RWPE1 (cell line): ENCODE data around the gene SNRPA.

Source experiments
- CTCF ChIA-PET: fragments of 350-600 bp; sonication (Branson Sonifier 250); formaldehyde crosslinking; extraction: SDS; loops from one replicate; lab custom pipeline; 2021; lab: Yijun Ruan, JAX
- POLR2A ChIA-PET: fragments of 400-600 bp; formaldehyde crosslinking; extraction: SDS; loops from one replicate; lab custom pipeline; 2020; ENCODE audit warnings: antibody characterized with exemption; ENCODE audit not compliant: low non-redundant PET; lab: Yijun Ruan, JAX
- DNase-seq: peaks from one replicate; pipeline ENCODE4 v3.0.0; 2012; ENCODE audit warnings: low spot score
- H3K27ac ChIP-seq: fragments of 450-650 bp; 2 replicates; pipeline ENCODE4 v1.5.1; 2017
- TF ChIP-seq, protein P1 (sequence below): fragments of 450-650 bp; conservative IDR thresholded peaks from 2 replicates; pipeline ENCODE4 v1.5.1; 2017; ENCODE audit warnings: low read depth, mild to moderate bottlenecking

SNRPA gene

DNA sequence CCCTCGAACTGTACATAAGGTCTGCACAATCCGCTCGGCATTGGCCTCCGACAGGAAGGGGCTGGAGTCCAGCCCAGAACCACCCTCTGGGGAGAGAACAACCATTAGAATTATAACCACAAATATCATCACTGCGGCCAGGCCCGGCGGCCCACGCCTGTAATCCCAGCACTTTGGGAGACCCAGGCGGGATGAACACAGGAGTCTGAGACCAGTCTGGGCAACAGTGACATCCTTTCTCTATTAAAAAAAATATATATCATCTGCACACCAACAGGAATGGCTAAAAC lies 45.7 kb upstream of the SNRPA start:
- TF ChIP-seq, protein P1, sequence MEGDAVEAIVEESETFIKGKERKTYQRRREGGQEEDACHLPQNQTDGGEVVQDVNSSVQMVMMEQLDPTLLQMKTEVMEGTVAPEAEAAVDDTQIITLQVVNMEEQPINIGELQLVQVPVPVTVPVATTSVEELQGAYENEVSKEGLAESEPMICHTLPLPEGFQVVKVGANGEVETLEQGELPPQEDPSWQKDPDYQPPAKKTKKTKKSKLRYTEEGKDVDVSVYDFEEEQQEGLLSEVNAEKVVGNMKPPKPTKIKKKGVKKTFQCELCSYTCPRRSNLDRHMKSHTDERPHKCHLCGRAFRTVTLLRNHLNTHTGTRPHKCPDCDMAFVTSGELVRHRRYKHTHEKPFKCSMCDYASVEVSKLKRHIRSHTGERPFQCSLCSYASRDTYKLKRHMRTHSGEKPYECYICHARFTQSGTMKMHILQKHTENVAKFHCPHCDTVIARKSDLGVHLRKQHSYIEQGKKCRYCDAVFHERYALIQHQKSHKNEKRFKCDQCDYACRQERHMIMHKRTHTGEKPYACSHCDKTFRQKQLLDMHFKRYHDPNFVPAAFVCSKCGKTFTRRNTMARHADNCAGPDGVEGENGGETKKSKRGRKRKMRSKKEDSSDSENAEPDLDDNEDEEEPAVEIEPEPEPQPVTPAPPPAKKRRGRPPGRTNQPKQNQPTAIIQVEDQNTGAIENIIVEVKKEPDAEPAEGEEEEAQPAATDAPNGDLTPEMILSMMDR: no peak
- H3K27ac ChIP-seq: no peak overlapping the region
- ChIA-PET CTCF (no interaction called here), POLR2A (no interaction called here)
- DNase-seq: no peak

DNA sequence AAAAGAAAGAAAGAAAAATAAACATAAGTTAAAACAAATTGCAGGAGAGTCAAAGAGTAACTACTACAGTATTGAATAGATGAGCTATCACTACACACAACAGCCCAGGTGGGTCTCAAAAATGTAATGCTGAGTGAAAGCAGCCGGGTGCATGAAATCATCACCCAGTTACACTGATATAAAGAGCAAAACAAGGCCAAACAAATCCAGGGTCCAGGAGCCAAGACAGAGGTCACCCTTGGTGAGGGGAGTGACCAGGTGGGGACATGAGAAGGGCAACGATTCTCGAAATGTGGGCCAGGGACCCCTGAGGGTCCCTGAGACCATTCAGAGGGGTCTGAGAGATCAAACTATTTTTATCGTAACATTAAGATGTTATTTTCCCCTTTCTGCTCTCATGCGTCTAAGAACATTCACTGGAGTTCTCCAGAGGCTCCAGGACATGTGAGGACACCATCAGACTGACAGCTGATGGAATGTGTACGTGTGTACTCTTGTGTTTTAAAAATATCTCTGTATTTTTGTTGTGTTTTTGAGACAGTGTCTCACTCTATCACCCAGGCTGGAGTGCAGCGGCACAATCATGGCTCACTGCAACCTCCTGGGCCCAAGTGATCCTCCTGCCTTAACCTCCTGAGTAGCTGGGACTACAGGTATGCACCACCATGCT lies 44.9 kb upstream of the SNRPA start:
- TF ChIP-seq, protein P1: no peak
- ChIA-PET CTCF (no interaction called here), POLR2A (no interaction called here)
- no peak for DNase-seq
- peak overlapping the region; percentile 17; the same call in 1 of the 2 replicates for H3K27ac ChIP-seq

DNA sequence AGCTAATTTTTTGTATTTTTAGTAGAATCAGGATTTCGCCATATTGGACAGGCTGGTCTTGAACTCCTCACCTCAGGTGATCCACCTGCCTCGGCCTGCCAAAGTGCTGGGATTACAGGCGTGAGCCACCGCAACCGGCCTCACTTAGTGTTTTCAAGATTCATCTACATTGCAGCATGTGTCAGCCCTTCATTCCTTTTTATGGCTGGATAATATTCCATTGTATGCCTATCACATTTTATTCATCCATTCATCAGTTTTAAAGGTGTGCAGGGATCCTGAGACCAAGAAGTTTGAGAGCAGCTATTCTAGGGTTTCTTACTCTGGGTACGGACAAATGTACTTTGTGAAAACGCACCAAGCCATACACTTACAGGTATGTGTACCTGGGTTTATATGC lies 43.4 kb upstream of the SNRPA start:
- TF ChIP-seq, protein P1: no peak
- DNase-seq: no peak
- POLR2A ChIA-PET: no interaction called here
- no peak overlapping the region for H3K27ac ChIP-seq
- CTCF ChIA-PET: no interaction called here

DNA sequence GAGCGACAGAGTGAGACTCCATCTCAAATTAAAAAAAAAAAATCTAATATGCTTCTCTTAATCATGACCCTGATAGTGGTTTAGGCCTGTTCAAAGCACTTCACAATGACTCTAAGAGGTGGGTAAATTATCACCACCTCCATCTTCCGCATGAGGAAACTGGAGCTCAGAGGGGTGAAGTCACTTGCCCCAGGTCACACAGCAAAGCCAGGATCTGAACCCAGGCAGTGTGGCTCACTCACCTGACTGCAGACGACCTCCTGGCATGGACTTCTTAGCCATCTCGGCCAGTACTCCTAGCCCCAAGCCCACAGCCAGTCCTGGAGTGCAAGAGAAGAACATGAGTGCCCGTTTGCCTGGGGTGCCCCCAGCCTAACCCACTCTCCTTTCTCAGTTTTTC lies 41.2 kb upstream of the SNRPA start:
- no peak for DNase-seq
- TF ChIP-seq, protein P1: no peak
- POLR2A ChIA-PET: no interaction called here
- CTCF ChIA-PET: no interaction called here
- H3K27ac ChIP-seq: peak overlapping the region; percentile 24

DNA sequence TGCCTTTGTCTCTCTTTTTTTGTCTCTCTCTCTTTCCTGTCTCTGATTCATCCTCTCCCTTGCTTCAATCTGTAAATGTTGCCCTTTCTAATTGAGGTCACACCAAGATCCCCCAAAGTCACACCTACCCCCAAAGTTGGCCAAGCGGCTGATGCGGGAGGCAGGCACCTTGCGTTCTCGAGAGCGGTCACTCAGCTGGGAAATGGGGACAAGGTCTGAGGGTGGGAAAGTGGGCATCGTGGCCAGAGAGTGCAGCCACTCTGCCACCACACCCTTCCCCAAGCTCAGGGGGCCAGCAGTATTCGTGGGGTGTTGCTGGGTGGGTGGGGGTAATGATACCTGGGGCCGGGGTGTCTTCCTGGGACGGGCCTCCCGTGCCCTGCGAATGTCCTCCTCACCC lies 37.1 kb upstream of the SNRPA start:
- peak overlapping the region; percentile 100 for H3K27ac ChIP-seq
- ChIA-PET POLR2A (no interaction called here), CTCF (interaction anchor here (1.4 kb wide), 1 partner anchor 51 kb away, joined by 3 read pairs; no protein-coding TSS in a partner anchor)
- DNase-seq: no peak
- TF ChIP-seq, protein P1: no peak

DNA sequence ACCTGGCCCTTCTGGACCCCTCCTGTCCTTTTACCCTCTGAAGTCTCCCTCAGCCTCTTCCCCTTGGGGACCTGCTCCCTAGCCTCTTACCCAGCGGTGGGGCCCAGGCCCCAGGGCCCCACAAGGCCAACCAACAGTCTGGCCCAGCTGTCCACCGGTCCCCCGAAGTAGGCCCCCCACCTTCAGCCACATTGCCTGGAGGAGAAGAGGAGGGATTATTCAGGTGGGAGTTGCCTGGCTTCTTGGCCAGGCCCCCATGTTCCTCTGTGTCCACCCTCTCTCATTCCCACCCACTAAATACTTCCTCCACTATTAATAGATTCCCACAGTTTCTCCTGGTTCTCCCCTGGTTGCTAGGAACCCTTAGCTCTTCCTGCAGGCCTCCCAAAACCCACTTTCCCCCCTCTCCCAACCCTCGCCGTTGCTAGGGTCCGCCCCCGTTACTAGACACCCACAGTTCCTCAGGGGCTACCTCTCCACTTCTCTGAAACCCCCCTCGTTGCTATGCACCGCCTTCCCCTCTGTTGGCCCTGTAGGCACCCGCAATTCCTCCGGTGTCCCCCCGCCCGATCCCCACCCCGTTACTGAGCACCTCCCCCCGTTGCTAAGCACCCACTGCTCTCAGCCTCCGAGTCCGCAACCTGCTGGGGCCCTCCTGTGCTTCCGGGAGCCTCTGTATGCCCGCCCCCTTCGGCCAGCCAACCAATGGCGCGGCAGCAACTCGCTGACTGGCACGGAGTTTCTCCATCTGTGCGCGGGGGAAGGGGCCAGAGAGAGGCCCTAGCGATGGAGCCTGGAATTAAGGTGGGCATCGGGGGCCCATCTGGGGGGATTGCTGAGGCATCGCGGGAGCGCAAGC lies 36.3 kb upstream of the SNRPA start:
- H3K27ac ChIP-seq: peak overlapping the region; percentile 100
- POLR2A ChIA-PET: no interaction called here
- CTCF ChIA-PET: no interaction called here
- peak; percentile 93 for DNase-seq
- TF ChIP-seq, protein P1: no peak
